DOHH2 (cell line): ENCODE results near the gene VPREB1.
"Not testable (repeated sequence)": the region's sequence is repeated elsewhere in the genome, so short reads cannot be mapped to it uniquely, and the experiment has no call there.

Source experiments
- EZH2phosphoT487 ChIP-seq: fragments of 200-600 bp; sonication (generic); IDR thresholded peaks from 2 replicates; pipeline ENCODE4 v1.6.1; 2017; ENCODE audit warnings: borderline replicate concordance, mild to moderate bottlenecking, antibody characterized with exemption, low read length, moderate library complexity, mixed read lengths
- TF ChIP-seq, protein P1 (sequence below): fragments of 200-600 bp; sonication (generic); IDR thresholded peaks from one replicate; pipeline ENCODE4 v1.5.1; 2014; ENCODE audit warnings: antibody characterized with exemption, mild to moderate bottlenecking, low read depth, low read length; ENCODE audit not compliant: poor library complexity, severe bottlenecking

- TF ChIP-seq, protein P1, sequence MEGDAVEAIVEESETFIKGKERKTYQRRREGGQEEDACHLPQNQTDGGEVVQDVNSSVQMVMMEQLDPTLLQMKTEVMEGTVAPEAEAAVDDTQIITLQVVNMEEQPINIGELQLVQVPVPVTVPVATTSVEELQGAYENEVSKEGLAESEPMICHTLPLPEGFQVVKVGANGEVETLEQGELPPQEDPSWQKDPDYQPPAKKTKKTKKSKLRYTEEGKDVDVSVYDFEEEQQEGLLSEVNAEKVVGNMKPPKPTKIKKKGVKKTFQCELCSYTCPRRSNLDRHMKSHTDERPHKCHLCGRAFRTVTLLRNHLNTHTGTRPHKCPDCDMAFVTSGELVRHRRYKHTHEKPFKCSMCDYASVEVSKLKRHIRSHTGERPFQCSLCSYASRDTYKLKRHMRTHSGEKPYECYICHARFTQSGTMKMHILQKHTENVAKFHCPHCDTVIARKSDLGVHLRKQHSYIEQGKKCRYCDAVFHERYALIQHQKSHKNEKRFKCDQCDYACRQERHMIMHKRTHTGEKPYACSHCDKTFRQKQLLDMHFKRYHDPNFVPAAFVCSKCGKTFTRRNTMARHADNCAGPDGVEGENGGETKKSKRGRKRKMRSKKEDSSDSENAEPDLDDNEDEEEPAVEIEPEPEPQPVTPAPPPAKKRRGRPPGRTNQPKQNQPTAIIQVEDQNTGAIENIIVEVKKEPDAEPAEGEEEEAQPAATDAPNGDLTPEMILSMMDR, result not testable (repeated sequence)
- TF ChIP-seq EZH2phosphoT487, result not testable (repeated sequence)
These were observed 42.6 kb downstream of the VPREB1 start for GRCh38 chr22:22287106-22287626.
